GM21723 (cell line): ENCODE measurements around the gene TMEM247.

Source experiments
- ATAC-seq: cut with Tn5 transposase; IDR thresholded peaks from one replicate; pipeline ENCODE4 v1.9.1; 2021; ENCODE audit warnings: mild to moderate bottlenecking, moderate library complexity; ENCODE audit not compliant: unreplicated experiment

The TMEM247 gene

DNA sequence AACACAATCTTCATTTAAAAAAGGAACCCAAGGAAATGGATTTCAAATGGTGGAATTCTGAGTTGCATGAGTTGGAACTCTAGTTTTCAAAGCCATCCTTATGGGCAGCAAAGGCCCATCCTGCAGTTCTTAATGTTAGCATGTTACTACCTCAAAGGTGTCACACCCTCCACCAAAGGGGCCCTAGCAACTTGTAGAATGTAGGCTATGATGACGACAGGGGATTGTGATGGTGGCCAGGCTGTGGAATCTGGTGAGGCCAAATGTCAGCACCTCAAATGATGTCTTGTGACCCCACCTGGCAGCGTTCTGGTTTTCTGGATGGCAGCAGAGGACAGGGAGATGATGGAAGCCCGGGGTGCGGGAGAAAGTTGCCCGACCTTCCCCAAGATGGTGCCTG is at the start of gene TMEM247:
TSS of gene TMEM247 (plus strand) at position 301 of the 400 bp plus-strand sequence.
- ATAC-seq, result no peak

DNA sequence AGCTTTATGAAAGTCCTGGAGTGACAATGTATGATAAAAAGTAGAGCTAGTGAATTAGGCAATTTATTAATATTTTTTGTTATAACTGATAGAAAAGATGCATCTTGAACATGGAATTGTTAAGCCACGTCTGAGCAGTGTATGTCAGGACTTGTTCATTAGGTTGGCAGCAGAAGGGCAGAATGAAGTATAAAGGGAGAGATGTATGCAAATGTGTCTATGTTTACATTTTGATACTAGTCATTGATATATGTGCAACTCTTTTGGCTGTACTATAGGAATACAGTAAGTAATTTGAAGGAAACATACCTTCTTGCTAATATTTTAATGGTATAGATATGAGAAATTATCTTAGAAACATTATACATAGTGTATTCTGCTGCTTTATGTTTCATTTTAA is 49.0 kb upstream of the TMEM247 start:
- ATAC-seq, result no peak

DNA sequence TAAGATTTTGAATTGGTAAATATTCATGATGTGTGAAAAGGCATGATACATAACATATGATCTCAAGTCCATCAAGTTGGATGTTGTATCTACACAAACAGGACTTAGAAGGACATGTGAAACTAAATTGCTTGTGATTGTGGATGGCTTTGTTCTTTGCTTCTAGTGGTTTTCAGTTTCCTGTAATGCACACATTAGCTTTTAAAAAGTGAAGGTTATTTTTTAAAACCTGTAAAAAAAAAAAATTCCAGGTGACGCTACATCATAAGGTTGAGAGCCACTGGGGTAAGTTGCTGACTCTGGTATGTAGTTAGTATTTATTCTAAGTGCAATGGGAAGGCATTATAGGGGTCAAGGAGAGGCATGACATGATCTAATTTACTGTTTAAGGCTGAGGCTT is 48.4 kb upstream of the TMEM247 start:
- ATAC-seq, result no peak

DNA sequence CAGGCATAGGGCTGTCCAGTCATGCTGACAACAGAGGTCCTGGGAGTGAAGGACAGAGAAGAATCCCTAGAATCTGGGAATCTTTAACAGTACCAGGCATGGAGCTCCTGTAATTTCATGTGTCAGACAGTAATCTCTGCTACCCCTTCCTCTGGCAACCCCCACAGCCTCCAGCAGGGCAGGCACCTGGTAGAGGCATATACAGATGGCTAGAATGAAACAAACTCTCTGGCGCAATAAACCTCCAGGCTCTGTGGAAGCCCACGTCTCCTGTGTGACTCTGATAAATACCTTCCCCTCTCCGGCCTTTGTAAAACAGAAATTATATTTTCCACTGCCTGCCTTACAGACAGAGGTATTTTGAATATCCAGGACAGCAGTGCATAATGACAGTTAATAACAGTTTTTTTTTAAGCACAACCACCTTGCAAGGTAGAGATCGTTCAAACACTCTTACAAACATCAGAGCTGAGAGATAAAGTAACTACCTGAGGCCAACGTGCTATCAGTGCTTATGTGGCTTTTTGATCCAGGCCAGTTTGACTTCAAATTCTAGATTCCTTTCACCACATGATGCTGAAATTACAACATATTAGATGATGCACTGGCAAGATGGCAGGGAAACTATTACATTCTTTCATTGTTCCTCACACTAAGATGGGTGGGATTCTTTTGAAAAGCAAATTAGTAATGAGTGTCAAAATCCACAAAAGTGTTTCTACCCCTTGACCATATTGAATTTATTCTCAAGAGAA is 47.7 kb upstream of the TMEM247 start:
- ATAC-seq, result no peak

DNA sequence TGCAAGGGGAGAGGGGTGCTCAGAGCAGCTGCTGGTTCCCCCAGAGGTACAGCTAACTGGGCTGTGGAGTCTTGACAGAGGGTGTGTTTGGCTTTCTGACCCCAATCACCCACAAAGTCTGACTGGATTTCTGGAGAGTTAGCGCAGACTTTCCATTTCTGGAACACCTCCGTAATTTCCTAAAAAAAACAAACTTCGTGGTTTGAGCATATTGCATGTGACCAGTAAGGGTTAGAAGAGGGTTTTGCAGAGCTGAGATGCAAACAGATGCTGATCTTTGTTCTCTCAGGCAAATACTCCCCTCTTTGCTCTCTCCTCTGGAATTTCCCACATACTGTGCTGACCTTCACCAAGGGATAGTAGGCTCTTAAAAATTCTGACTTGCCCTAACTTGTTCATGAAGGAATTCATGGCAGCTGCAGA is 44.5 kb upstream of the TMEM247 start:
- no peak for ATAC-seq

DNA sequence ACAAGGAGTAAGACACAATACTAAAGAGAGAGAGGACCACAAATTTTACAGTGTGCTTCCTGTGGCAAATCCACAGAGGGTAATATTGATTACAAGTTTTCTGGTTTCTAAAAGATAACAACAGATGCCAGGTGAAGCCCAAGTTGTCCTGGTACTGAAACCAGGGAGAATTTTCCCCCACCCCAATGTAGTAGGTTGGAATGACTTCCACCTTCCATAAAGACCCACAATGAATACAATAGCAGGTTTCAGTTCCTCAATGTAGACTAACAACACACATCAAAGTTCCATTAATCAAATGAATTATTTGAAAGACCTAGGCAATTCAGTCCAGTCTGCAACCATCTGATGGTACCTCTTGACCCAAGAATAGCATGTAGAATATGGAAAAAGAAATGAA is 44.0 kb upstream of the TMEM247 start:
- no peak for ATAC-seq

DNA sequence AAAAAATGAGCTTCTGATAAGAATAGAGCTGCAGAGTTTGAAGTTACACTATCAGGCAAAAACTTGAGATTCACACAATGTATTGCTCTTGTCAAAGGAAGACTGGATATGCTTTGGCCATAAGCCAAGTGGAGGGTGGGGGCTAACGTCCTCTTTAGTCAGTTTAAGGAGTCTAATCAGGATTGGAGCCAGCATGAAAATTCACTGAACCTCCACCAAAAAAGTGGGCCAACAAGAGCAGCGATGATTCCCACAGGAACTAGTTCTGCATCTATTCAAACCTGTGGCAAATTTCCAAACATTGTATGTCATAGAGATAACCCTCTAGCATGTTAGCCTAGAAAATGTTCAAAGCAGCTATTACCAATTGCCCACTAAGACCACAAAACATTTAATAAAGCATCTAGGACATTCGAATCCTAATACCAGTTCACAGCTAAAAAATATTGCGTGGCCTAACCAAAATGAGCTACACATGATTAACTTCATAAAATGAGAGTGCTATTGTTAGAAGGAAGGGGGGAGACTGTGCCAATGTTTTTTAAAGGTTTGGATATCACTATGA is 43.5 kb upstream of the TMEM247 start:
- no peak for ATAC-seq

DNA sequence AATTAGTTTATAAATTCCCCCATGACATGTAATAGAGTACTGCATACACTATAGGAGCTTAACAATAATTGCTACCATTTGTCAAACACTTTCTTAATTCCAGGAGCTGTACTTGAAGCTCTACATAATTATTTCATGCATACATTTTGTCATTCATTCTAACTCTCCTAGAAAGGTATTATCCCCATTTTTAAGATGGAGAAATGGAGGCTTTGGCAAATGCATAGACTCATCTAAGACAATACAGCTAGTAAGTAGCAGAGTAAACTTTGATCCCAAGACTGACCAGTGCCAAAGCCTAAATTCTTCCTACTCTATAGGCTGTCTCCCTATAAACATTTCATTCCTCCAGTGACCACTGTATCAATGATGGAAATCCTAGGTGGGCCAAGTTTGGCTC is 42.6 kb upstream of the TMEM247 start:
- ATAC-seq, result no peak

DNA sequence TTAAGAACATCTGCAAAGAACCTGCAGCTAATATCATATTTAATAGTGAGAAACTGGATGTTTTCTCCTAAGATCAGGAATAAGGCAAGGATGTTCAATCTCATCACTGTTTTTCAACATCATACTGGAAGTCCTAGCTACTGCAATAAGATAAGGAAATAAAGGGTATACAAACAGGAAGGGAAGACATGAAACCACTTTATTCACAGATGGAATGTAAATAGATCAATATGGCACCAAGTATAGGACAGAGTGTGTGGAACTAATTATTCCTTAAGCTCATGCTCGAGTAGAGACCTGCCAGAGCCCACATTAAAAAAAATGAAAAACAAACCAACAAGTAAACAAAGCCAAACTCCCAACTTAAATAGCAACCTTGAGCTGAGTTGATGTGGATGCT is 41.3 kb upstream of the TMEM247 start:
- ATAC-seq, result no peak

DNA sequence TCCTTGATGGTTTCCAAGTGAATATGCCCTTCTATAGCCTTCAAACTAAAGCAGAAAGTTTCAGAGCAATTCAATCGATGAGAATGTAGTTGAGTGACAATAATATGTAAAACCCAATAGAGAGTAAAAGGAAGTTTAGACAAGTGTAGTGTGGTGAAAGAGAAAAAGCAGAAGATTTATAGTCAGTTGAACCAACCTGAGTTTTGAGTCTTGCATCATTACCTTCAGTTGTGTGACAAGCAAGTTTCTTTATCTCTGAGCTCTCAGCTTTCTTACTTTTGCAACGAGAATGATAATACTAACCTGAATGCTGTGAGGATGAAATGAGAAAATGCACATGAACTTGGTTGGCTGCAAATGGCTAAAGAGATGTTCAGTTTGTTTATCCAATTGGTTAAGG is 40.6 kb upstream of the TMEM247 start:
- no peak for ATAC-seq

DNA sequence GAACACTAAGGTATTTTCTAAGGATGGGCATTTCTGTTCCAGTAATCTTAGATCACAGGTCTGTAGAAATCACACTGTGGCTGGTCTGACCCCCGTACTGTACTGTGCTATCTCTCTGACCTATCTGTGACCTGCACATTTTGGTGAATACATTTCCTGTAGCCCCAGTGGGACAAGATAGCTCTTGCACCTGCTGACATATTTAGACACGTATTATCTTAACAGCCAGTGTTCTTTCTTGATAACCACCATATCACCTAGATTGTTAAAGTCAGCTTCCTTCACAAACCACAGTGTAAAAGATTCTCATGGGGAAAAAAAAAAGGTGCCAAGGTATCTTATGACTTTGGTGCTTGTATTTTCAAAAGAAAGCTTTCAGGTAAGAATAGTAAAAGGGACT is 39.8 kb upstream of the TMEM247 start:
- no peak for ATAC-seq

DNA sequence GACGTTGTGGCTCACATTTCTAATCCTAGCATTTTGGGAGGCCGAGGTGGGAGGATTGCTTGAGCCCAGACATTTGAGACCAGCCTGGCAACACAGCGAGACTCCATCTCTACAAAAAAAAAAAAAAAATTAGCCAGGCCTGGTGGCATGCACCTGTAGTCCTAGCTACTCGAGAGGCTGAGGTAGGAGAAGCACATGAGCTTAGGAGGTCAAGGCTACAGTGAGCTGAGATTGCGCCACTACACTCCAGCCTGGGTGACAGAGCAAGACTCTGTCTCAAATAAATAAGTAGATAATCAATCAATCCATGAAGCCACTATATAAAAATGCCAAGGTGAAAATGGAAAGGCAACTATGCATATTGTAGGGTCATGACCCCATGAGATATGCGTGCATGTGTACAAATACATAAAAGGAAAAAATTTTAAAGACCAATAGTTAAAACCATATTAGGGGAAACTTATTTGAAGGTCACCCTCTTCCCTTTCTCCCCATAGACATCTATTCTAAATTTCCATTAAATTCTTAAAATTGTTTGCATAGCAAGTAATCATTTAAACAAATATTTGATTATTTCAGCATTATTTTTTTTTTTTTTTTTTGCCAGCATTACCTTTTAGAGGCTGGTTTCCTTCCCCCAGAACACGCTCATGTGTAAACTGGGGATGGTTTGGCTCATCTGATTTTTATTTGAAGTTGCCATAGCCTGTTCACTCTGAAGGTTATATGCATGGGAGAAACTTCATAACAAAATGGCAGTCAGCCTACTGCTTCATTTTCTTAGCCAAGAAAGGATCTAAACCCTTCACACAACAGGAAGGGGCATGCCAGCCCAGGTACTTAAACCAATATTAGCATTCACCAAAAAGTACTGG is 37.3 kb upstream of the TMEM247 start:
- no peak for ATAC-seq

DNA sequence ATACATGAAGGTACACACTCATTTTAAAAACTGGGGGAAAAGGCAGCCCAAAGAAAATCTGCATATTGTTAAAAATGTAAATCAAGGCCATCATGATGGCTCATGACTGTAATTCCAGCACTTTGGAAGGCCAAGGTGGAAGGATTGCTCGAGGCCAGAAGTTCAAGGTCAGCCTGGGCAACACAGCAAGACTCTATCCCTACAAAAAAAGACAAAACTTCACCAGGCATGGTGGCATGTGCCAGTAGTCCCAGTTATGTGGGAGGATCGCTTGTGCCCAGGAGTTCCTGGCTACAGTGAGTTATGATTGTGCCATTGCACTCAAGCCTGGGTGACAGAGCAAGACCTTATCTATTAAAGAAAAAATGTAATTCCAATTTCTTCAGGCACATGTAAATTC is 34.6 kb upstream of the TMEM247 start:
- no peak for ATAC-seq

DNA sequence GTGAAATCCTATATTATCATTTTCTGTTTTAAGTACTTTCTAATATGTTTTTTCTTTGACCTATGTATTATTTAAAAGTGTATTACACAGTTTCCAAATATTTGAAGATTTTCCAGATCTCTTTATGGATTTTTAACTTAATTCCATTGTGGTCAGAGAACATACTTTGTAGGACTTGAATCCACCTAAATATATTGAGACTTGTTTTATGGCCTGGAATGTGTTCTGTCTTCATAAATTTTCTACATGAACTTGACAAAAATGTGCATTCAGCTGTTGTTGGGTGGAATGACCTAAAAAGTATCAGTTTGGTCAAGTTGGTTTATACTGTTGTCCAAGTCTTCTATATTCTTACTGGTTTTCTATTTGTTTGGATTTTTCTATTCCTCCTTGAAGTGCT is 33.8 kb upstream of the TMEM247 start:
- ATAC-seq, result no peak

DNA sequence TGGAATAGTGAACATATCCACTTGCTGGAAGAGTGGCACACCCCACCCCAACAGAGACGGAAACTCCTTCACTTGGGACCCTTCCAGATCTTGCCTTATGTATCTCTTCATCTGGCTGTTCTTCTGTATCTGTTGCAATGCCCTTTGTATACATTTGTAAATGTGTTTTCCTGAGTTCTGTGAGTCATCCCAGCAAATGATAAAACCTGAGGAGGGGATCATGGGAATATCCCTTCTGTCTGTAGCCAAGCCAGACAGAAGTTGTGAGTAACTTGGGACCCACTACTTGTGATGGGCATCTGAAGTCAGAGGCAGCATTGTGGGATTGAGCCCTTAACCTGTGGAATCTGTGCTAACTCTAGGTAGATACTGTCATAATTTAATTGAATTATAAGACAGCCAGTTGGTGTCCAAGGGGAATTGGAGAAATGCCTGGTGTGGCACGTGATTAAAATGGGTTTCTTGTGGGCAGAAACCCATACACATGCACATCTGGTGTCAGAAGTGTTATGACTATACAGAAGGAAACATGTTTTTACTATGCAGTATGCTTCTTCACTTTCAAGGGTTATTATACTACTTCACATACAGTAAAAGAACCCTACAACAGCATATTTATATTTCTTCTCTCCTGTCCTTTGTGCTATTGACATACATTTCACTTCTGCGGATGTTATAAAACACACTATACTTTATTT is 32.3 kb upstream of the TMEM247 start:
- ATAC-seq, result no peak

DNA sequence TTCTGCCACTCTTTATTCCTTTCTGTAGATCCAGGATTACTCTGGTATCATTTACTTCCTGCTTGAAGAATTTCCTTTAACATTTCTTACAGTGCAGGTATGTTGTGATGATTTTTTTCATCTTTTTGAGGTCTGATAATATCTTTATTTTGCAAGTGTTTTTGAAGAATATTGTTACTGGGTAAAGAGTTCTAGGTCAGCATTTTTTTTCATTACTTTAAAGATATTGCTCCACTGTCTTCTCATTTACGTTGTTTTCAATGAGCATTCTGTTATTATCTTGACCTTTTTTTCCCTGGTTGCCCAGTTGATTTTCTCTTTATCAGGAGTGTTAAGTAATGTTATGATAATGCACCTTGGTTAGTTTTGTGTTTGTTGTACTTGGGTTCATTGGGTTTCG is 31.7 kb upstream of the TMEM247 start:
- ATAC-seq, result no peak

DNA sequence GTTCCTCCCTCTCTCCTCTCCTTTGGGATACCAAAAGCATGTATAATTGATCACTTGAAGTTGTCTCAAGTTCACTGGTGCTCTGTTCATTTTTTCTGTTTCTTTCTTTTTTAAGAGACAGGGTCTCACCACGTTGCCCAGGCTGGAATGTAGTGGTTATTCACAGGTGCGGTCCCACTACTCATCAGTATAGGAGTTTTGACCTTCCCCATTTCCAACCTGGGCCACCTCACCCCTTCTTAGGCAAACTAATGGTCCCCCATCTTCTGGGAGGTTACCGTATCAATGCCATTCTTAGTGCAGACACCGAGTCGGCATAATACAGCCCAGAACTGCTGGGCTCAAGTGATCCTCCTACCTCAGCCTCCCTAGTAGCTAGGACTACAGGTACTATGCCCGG is 31.3 kb upstream of the TMEM247 start:
- ATAC-seq, result no peak

DNA sequence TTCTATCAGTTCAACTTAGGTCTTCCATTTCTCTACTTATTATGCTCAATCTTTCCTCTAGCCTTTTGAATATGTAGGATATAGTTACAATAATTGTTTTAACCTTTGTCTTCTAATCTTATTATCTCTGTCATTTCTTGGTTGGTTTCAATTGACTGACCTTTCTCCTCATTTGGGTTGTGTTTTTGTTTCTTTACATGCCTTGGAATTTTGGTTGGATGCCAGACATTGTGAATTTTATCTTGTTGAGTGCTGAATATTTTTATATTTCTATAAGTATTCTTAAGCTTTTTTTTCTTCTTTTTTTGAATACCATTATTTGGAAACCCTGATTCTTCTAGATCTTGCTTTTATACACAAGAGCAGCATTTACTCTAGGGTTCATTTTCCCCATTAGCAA is 30.7 kb upstream of the TMEM247 start:
- no peak for ATAC-seq

DNA sequence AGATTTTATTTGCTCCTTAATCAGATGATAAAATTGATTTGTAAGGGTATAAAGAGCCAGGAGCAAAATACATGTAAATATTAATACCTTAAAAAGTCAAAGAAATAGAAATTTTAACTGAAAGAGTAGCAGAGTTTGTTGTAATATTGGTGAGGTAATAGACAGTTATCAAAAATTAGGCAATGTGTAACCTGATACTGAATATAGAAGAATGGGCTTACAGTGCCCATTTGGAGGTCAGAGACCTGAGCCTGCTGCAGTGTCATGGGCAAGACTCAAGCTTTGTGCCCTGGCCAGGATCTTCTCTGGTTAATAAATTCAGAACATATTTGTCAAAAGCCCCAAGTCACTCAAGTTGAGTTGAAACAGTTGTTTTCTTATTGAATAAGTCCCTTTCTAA is 29.7 kb upstream of the TMEM247 start:
- no peak for ATAC-seq

DNA sequence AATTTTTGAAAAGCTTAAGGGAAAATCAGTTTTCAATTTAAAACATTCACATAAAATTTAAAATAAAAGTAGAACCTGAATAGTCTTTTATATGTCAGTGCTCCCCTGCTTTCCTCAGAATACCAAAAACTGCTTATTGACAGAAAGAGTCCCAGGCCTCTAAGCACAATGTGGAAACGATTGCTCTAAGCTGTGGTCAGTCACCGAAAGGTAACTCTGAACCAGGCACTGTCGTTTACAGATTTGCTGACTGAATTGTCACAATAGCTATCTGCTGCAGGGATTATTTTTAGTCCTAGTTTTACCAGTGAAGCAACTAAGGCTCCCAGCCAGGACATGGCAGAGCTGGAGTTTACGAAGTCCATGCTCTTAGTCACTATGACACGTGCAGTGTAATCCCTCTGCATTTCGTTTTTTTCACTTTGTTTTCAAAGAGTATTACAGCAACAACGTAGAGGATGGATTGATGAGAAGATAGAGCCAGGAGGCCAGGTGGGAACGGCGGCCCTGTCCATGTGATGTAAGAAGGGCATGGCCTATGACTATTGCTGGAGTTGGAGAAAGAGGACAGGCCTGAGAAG is 28.1 kb upstream of the TMEM247 start:
- ATAC-seq, result no peak

DNA sequence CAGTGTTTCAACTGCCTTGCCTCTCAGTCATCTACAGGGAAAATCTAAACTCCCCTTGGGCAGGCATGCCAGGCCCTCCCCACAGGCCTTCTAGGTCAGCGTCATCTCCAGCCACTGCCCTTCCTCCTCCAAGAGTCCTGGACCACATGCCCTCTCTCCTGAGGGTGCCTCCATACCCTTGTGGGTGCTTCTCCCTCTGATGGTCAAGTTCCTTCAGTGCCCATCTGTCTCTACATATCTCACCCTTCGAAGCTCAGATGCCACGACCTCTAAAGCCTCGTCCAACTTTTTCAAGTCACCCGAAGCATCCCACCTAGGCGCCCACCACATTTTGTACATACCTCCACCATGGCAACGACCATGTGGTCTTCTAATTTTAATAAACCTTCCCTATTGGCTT is 22.6 kb upstream of the TMEM247 start:
- no peak for ATAC-seq
